T-cell (primary cell): ENCODE data around the gene OR51D1. TPM values are rescaled to one million over a fixed set of nuclear protein-coding genes. Genes with fewer than 3 reads are reported as not detected.

Experiments
- ATAC-seq, 4 experiments: fragments of 200-7000 bp in 3 of 4; fragments of 150-1000 bp in 1 of 4; cut with Tn5 transposase; replicated peaks in 1 of 4; 1 replicate in 3 of 4; 2 replicates in 1 of 4; pipeline ENCODE4 v1.10.0; 2021; ENCODE audit warnings: moderate library complexity in 3 of 4, mild to moderate bottlenecking in 2 of 4, moderate number of reproducible peaks in 1 of 4
- CTCF ChIA-PET, 2 donors: fragments of 300-600 bp; sonication (Branson Sonifier 250); formaldehyde crosslinking; loops; one replicate each; lab custom pipeline; 2022; ENCODE audit warnings: antibody characterized with exemption in 2 of 2; lab: Charles Lee
- POLR2A ChIA-PET, 2 donors: fragments of 300-600 bp; sonication (Branson Sonifier 250); formaldehyde crosslinking; loops; one replicate each; lab custom pipeline; 2022; ENCODE audit warnings: antibody characterized with exemption in 2 of 2; lab: Charles Lee
- DNase-seq, 35 experiments: peaks; one replicate each; pipeline versions ENCODE4 v3.0.0 to v3.0.0-alpha.2; 2013 to 2023
- H3K27ac ChIP-seq: one replicate; pipeline ENCODE4 v1.5.1; 2013; ENCODE audit warnings: low read length
- H3K27me3 ChIP-seq, 2 experiments: replicated peaks in 1 of 2; 1 replicate in 1 of 2; 2 replicates in 1 of 2; pipeline versions ENCODE4 v1.6.1 to v1.7.0; 2013; ENCODE audit warnings: low read length in 1 of 2, mixed read lengths in 1 of 2; ENCODE audit not compliant: control insufficient read depth in 2 of 2, insufficient read depth in 2 of 2; ENCODE audit errors: extremely low read depth in 1 of 2
- H3K36me3 ChIP-seq, 2 donors: 1 replicate in 1 of 2; 2 replicates in 1 of 2; pipeline versions ENCODE4 v1.6.1 to v1.7.0; 2013; ENCODE audit warnings: low read length in 1 of 2; ENCODE audit not compliant: control insufficient read depth in 2 of 2, insufficient read depth in 1 of 2; ENCODE audit errors: extremely low read depth in 1 of 2
- H3K4me1 ChIP-seq, 2 experiments: 1 replicate in 1 of 2; 2 replicates in 1 of 2; pipeline versions ENCODE4 v1.6.1 to v1.7.0; 2013; ENCODE audit warnings: low read length in 2 of 2, mixed read lengths in 1 of 2; ENCODE audit not compliant: insufficient read depth in 2 of 2, control insufficient read depth in 1 of 2; ENCODE audit errors: extremely low read depth in 1 of 2
- H3K4me3 ChIP-seq, 2 donors: 1 replicate in 1 of 2; 2 replicates in 1 of 2; pipeline versions ENCODE4 v1.5.1 to v1.7.0; 2013; ENCODE audit warnings: mild to moderate bottlenecking in 2 of 2, low read length in 1 of 2, moderate library complexity in 1 of 2; ENCODE audit not compliant: control insufficient read depth in 1 of 2; ENCODE audit errors: extremely low read depth in 1 of 2
- H3K9me3 ChIP-seq: 2 replicates; pipeline ENCODE4 v1.7.0; 2013
- H3K27ac Mint-ChIP-seq, 2 donors: one replicate each; pipeline ENCODE4 v1.8.0; 2020 to 2021; ENCODE audit warnings: mild to moderate bottlenecking in 2 of 2, mixed read lengths in 2 of 2
- H3K27me3 Mint-ChIP-seq, 2 donors: one replicate each; pipeline ENCODE4 v1.8.0; 2021 to 2022; ENCODE audit warnings: mixed read lengths in 2 of 2
- H3K36me3 Mint-ChIP-seq: one replicate; pipeline ENCODE4 v1.8.0; 2021; ENCODE audit warnings: mixed read lengths
- H3K4me1 Mint-ChIP-seq, 3 donors: one replicate each; pipeline ENCODE4 v1.8.0; 2020 to 2022; ENCODE audit warnings: mixed read lengths in 3 of 3, mild to moderate bottlenecking in 1 of 3
- H3K4me3 Mint-ChIP-seq, 3 donors: one replicate each; pipeline ENCODE4 v1.8.0; 2020 to 2022; ENCODE audit warnings: mild to moderate bottlenecking in 3 of 3, mixed read lengths in 3 of 3, moderate library complexity in 3 of 3
- H3K9me3 Mint-ChIP-seq, 3 donors: one replicate each; pipeline ENCODE4 v1.8.0; 2020 to 2022; ENCODE audit warnings: mixed read lengths in 3 of 3
- WGBS: methylation state at CpG from one replicate; pipeline ENCODE4 v1.1.5; 2013; ENCODE audit warnings: missing lambda C conversion rate; ENCODE audit not compliant: insufficient coverage; 5-methylcytosine and 5-hydroxymethylcytosine counted together
- total RNA-seq, 35 experiments: library from RNA in 6 of 35; stranded (reverse) in 6 of 35; fragments of 120-200 nt in 1 of 35; gene quantifications; one replicate each; pipeline versions ENCODE4 v1.2.1 to v1.2.4 and lab custom pipeline; 2013 to 2026

Gene OR51D1
- total RNA-seq, 5 donors from 2014 or later (not counting 1 experiment from before 2014, with no cell fraction given) = not detected

- Histone ChIP-seq H3K27me3 (no peaks in the 10 kb centered on the region), H3K36me3 (peaks cover 6 to 26% of the 10 kb centered on the region in 2 donors), H3K9me3 (no peaks in the 10 kb centered on the region), H3K4me1 (peaks cover 14 to 17% of the 10 kb centered on the region in 2 experiments), H3K27ac (no peak overlapping the region), H3K4me3 (peak overlapping the region; percentile 94)
- POLR2A ChIA-PET = no interaction called here
- ATAC-seq = no peak
- CTCF ChIA-PET = interaction anchor here in 1 of 2 donors (0.7 to 1.0 kb wide), 2 partner anchors 24 to 29 kb away, joined by 3 read pairs; no protein-coding TSS in a partner anchor
- Mint-ChIP-seq H3K4me1 (peaks cover 49 to 58% (median 50%) of the 10 kb centered on the region in 3 donors), H3K9me3 (peaks cover 0 to 7% (median 0%) of the 10 kb centered on the region in 3 donors), H3K27ac (peak overlapping the region; percentile 86 to 93), H3K36me3 (peaks cover 27% of the 10 kb centered on the region), H3K4me3 (peak overlapping the region; percentile 92 to 94 (median 92)), H3K27me3 (no peaks in the 10 kb centered on the region)
- peak in 1 of 35 experiments; percentile 2 for DNase-seq
- 73% methylated on average over 2 of the region's 6 CpGs for WGBS
Observed at GRCh38 chr11:4607096-4607495, 30.2 kb upstream of the OR51D1 start.

GRCh38 chr11:4607781-4608666, 29.3 kb upstream of the OR51D1 start, which contains the start of gene TRIM68:
Gene TRIM68 (minus strand): TSS chr11:4608231. CDS start chr11:4605504, 2,727 bp downstream.
- H3K4me3 ChIP-seq = peak within 1 kb of the TSS; percentile 94
- H3K9me3 ChIP-seq = no peaks in the 10 kb centered on the region
- DNase-seq = peak; percentile 90 to 97 (median 95)
- peaks cover 3 to 18% of the 10 kb centered on the region in 2 donors for H3K36me3 ChIP-seq
- WGBS = 6% methylated on average over 27 of the region's 43 CpGs
- no peaks in the 10 kb centered on the region for H3K27me3 Mint-ChIP-seq
- no peaks in the 10 kb centered on the region for H3K27me3 ChIP-seq
- ChIA-PET CTCF (interaction anchor here in 1 of 2 donors (0.7 to 1.3 kb wide), 3 partner anchors 23 to 29 kb away, joined by 3 read pairs; partner anchors contain the start of gene OR51D1), POLR2A (interaction anchor here in 1 of 2 donors (0.7 kb wide), 1 partner anchor 10 kb away, joined by 6 read pairs; no protein-coding TSS in a partner anchor)
- peaks cover 0 to 7% (median 0%) of the 10 kb centered on the region in 3 donors for H3K9me3 Mint-ChIP-seq
- H3K4me1 Mint-ChIP-seq = peaks cover 46 to 58% (median 50%) of the 10 kb centered on the region in 3 donors
- H3K27ac ChIP-seq = peak within 1 kb of the TSS; percentile 86
- H3K36me3 Mint-ChIP-seq = peaks cover 18% of the 10 kb centered on the region
- peaks cover 14 to 17% of the 10 kb centered on the region in 2 experiments for H3K4me1 ChIP-seq
- ATAC-seq = peak; percentile 100
- H3K27ac Mint-ChIP-seq = peak within 1 kb of the TSS; percentile 86 to 93
- H3K4me3 Mint-ChIP-seq = peak within 1 kb of the TSS; percentile 92 to 94 (median 92)

GRCh38 chr11:4610258-4610935, 26.9 kb upstream of the OR51D1 start:
- H3K4me1 Mint-ChIP-seq = peaks cover 44 to 47% (median 46%) of the 10 kb centered on the region in 3 donors

GRCh38 chr11:4611986-4612385, 25.3 kb upstream of the OR51D1 start:
- peaks cover 10% of the 10 kb centered on the region in 2 experiments for H3K4me1 ChIP-seq
- DNase-seq = no peak
- no peak overlapping the region for H3K27ac Mint-ChIP-seq
- H3K27me3 Mint-ChIP-seq = peaks cover 5 to 12% of the 10 kb centered on the region in 2 donors
- H3K36me3 ChIP-seq = no peaks in the 10 kb centered on the region
- H3K9me3 ChIP-seq = no peaks in the 10 kb centered on the region
- POLR2A ChIA-PET = no interaction called here
- no peak for ATAC-seq
- peaks cover 0 to 7% (median 0%) of the 10 kb centered on the region in 3 donors for H3K9me3 Mint-ChIP-seq
- H3K4me3 ChIP-seq = no peak overlapping the region
- no peak overlapping the region for H3K4me3 Mint-ChIP-seq
- CTCF ChIA-PET = no interaction called here
- H3K27ac ChIP-seq = no peak overlapping the region
- H3K27me3 ChIP-seq = no peaks in the 10 kb centered on the region
- WGBS = no CpG with 5 or more reads among the region's 2 CpGs
- no peaks in the 10 kb centered on the region for H3K36me3 Mint-ChIP-seq
- peaks cover 30 to 33% (median 32%) of the 10 kb centered on the region in 3 donors for H3K4me1 Mint-ChIP-seq

More at GRCh38 chr11:4610258-4610935, 26.9 kb upstream of the OR51D1 start:
- ChIA-PET POLR2A (no interaction called here), CTCF (no interaction called here)
- Histone ChIP-seq H3K36me3 (no peaks in the 10 kb centered on the region), H3K9me3 (no peaks in the 10 kb centered on the region), H3K27me3 (no peaks in the 10 kb centered on the region), H3K4me1 (peaks cover 14 to 17% of the 10 kb centered on the region in 2 experiments), H3K27ac (peak overlapping the region; percentile 68), H3K4me3 (peak overlapping the region in 1 of 2 donors; percentile 31)
- Mint-ChIP-seq H3K27ac (peak overlapping the region; percentile 86 to 93), H3K4me3 (peak overlapping the region; percentile 61 to 92 (median 65)), H3K27me3 (peaks cover 0 to 3% of the 10 kb centered on the region in 2 donors), H3K36me3 (no peaks in the 10 kb centered on the region), H3K9me3 (peaks cover 0 to 7% (median 0%) of the 10 kb centered on the region in 3 donors)
- WGBS = 0% methylated on average over 2 of the region's 3 CpGs
- no peak for ATAC-seq
- DNase-seq = peak in 11 of 35 experiments; percentile 2 to 39 (median 7)

- ATAC-seq (no peak), DNase-seq (no peak)
- H3K36me3 ChIP-seq = no peaks in the 10 kb centered on the region
- H3K27ac ChIP-seq = no peak overlapping the region
- ChIA-PET POLR2A (interaction anchor here in 1 of 2 donors (0.6 kb wide), 1 partner anchor 59 kb away, joined by 10 read pairs; no protein-coding TSS in a partner anchor), CTCF (no interaction called here)
- H3K4me1 ChIP-seq = no peaks in the 10 kb centered on the region
- no peaks in the 10 kb centered on the region for H3K9me3 ChIP-seq
- Mint-ChIP-seq H3K4me1 (no peaks in the 10 kb centered on the region), H3K27me3 (peaks cover 16 to 22% of the 10 kb centered on the region in 2 donors), H3K36me3 (no peaks in the 10 kb centered on the region), H3K4me3 (no peak overlapping the region), H3K9me3 (no peaks in the 10 kb centered on the region), H3K27ac (no peak overlapping the region)
- peaks cover 0 to 3% of the 10 kb centered on the region in 2 experiments for H3K27me3 ChIP-seq
- H3K4me3 ChIP-seq = no peak overlapping the region
Observed at GRCh38 chr11:4615856-4616444, 21.3 kb upstream of the OR51D1 start.
